Gastrocnemius medialis (tissue), 4 donors: ENCODE data around the gene SAMMSON. TPM values are rescaled to one million over a fixed set of nuclear protein-coding genes. Genes with fewer than 3 reads are reported as not detected.

Experiments
- ATAC-seq, 2 donors: fragments of 150-250 bp; one replicate each; pipeline ENCODE4 v1.9.1; 2016
- DNase-seq, 2 donors: peaks; one replicate each; pipeline ENCODE4 v3.0.0-alpha.2; 2019
- H3K27ac ChIP-seq, 4 donors: fragments of 200-600 bp; sonication (generic); 1 replicate in 1 of 4; 2 replicates in 3 of 4; pipeline ENCODE4 v1.5.1; 2016 to 2018; ENCODE audit warnings: mild to moderate bottlenecking in 2 of 4, moderate library complexity in 1 of 4
- H3K27me3 ChIP-seq, 3 donors: fragments of 200-600 bp; sonication (generic) in 2 of 3; 1 replicate in 1 of 3; 2 replicates in 2 of 3; pipeline versions ENCODE4 v1.5.1 to v1.6.0; 2016 to 2019; ENCODE audit warnings: mild to moderate bottlenecking in 1 of 3, moderate library complexity in 1 of 3
- H3K36me3 ChIP-seq, 2 donors: fragments of 200-600 bp; sonication (generic) in 1 of 2; one replicate each; pipeline ENCODE4 v1.5.1; 2017 to 2018
- H3K4me1 ChIP-seq, 2 donors: fragments of 200-600 bp; sonication (generic) in 1 of 2; one replicate each; pipeline ENCODE4 v1.5.1; 2016 to 2017; ENCODE audit warnings: mild to moderate bottlenecking in 2 of 2
- H3K4me3 ChIP-seq, 4 donors: fragments of 200-600 bp; sonication (generic) in 3 of 4; 1 replicate in 1 of 4; 2 replicates in 3 of 4; pipeline ENCODE4 v1.5.1; 2016 to 2019; ENCODE audit warnings: mild to moderate bottlenecking in 2 of 4
- H3K9me3 ChIP-seq, 3 donors: fragments of 200-600 bp; sonication (generic) in 2 of 3; 1 replicate in 1 of 3; 2 replicates in 2 of 3; pipeline ENCODE4 v1.5.1; 2016 to 2019
- POLR2A ChIP-seq, 2 donors: fragments of 450-650 bp; IDR thresholded peaks; one replicate each; pipeline ENCODE4 v1.6.1; 2017; ENCODE audit warnings: antibody characterized with exemption in 2 of 2, mild to moderate bottlenecking in 2 of 2, moderate library complexity in 2 of 2
- in situ Hi-C, 4 donors: fragments of 200-750 bp; cut with MboI; loops; one replicate each; pipeline versions ENCODE4 v1.15.0 to v1.8.0; 2017; ENCODE audit warnings: low sequenced_read_pairs in 4 of 4
- intact Hi-C: fragments of 100-400 bp; cut with DNase I; formaldehyde crosslinking; loops from one replicate; pipeline ENCODE4 v1.15.1; 2023; ENCODE audit warnings: low total_unique reads
- total RNA-seq, 4 donors: library from RNA; depleted of rRNA; stranded (reverse); fragments of >200 nt; gene quantifications; one replicate each; pipeline versions ENCODE4 v1.1.0 to v1.2.3, GENCODE V29; 2016
- TF ChIP-seq, protein P1 (sequence below), 5 experiments: fragments of 450-650 bp in 3 of 5; fragments of 200-600 bp in 2 of 5; sonication (generic) in 2 of 5; IDR thresholded peaks in 4 of 5; conservative IDR thresholded peaks in 1 of 5; 1 replicate in 4 of 5; 2 replicates in 1 of 5; pipeline ENCODE4 v1.5.1; 2016 to 2019; ENCODE audit warnings: antibody characterized with exemption in 5 of 5, mild to moderate bottlenecking in 3 of 5, moderate library complexity in 3 of 5

SAMMSON gene
- total RNA-seq, 4 donors from 2014 or later, result not detected

GRCh38 chr3:70064194-70064779 is 64.8 kb downstream of the SAMMSON start:
- Histone ChIP-seq H3K36me3 (no peaks in the 10 kb centered on the region), H3K4me3 (no peak overlapping the region), H3K4me1 (no peaks in the 10 kb centered on the region), H3K9me3 (no peaks in the 10 kb centered on the region), H3K27ac (no peak overlapping the region), H3K27me3 (peaks cover 0 to 3% (median 0%) of the 10 kb centered on the region in 3 donors)
- in situ Hi-C loops, result loop anchor here in 3 of 4 donors (25.0 kb wide), 1 partner anchor 1598 kb away; no protein-coding TSS in a partner anchor
- intact Hi-C loops, result loop anchor here (2.0 kb wide), 1 partner anchor 1589 kb away; no protein-coding TSS in a partner anchor
- TF ChIP-seq, protein P1, sequence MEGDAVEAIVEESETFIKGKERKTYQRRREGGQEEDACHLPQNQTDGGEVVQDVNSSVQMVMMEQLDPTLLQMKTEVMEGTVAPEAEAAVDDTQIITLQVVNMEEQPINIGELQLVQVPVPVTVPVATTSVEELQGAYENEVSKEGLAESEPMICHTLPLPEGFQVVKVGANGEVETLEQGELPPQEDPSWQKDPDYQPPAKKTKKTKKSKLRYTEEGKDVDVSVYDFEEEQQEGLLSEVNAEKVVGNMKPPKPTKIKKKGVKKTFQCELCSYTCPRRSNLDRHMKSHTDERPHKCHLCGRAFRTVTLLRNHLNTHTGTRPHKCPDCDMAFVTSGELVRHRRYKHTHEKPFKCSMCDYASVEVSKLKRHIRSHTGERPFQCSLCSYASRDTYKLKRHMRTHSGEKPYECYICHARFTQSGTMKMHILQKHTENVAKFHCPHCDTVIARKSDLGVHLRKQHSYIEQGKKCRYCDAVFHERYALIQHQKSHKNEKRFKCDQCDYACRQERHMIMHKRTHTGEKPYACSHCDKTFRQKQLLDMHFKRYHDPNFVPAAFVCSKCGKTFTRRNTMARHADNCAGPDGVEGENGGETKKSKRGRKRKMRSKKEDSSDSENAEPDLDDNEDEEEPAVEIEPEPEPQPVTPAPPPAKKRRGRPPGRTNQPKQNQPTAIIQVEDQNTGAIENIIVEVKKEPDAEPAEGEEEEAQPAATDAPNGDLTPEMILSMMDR (IDR thresholded peaks at IDR 0.05 in 4 of 5, conservative IDR thresholded peaks at IDR 0.05 in 1 of 5), result peak in 3 of 5 experiments; percentile 27 to 54 (median 47)
- no peak for TF ChIP-seq POLR2A (IDR thresholded peaks at IDR 0.05)
- no peak for ATAC-seq
- DNase-seq, result no peak

- in situ Hi-C loops, result loop anchor here in 3 of 4 donors (25.0 kb wide), 1 partner anchor 1597 kb away; no protein-coding TSS in a partner anchor
- H3K4me3 ChIP-seq, result no peak overlapping the region
- no peak for ATAC-seq
- no peaks in the 10 kb centered on the region for H3K36me3 ChIP-seq
- peaks cover 0 to 3% (median 2%) of the 10 kb centered on the region in 3 donors for H3K27me3 ChIP-seq
- intact Hi-C loops, result loop anchor here (2.0 kb wide), 1 partner anchor 1587 kb away; no protein-coding TSS in a partner anchor
- DNase-seq, result no peak
- H3K9me3 ChIP-seq, result no peaks in the 10 kb centered on the region
- H3K4me1 ChIP-seq, result no peaks in the 10 kb centered on the region
- H3K27ac ChIP-seq, result no peak overlapping the region
- TF ChIP-seq, protein P1 (IDR thresholded peaks at IDR 0.05 in 4 of 5, conservative IDR thresholded peaks at IDR 0.05 in 1 of 5), result no peak
- TF ChIP-seq POLR2A (IDR thresholded peaks at IDR 0.05), result no peak
Measured at GRCh38 chr3:70065696-70066253, 66.2 kb downstream of the SAMMSON start.

DNA sequence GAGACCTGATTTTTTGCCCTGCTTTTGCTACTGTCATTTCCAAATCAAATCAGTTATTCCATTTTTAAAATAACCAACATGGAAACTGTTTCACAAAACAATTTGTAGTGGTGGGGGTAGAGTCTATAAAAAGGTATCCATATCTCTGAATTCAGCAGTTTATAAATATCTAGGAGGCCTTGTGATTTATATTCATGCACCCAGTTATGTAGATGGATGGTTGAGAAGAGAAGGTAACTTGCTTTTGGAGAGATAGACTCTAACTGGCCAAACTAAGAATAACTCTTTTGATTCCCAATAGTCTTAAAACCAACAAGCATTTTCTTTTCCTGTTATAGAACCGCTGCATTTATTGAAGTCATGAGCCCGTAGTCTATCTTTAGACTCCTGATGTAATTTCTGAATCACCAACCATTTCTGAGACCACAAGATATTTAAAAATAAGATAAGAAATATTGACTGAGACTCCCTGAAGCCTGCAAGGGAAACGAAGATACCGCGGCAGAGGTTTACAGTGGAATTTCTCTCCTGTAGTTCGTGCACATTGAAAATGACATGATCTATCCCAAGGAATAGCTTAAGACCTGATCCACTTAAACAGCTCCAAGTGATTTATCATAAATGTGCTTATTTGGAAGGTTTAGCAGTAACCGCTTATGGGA is 68.5 kb downstream of the SAMMSON start:
- Histone ChIP-seq H3K9me3 (no peaks in the 10 kb centered on the region), H3K27me3 (peaks cover 0 to 20% (median 2%) of the 10 kb centered on the region in 3 donors), H3K27ac (no peak overlapping the region), H3K4me3 (no peak overlapping the region), H3K36me3 (no peaks in the 10 kb centered on the region), H3K4me1 (no peaks in the 10 kb centered on the region)
- no peak for TF ChIP-seq POLR2A (IDR thresholded peaks at IDR 0.05)
- TF ChIP-seq, protein P1 (IDR thresholded peaks at IDR 0.05 in 4 of 5, conservative IDR thresholded peaks at IDR 0.05 in 1 of 5), result no peak
- intact Hi-C loops, result no loop called here
- in situ Hi-C loops, result loop anchor here in 3 of 4 donors (25.0 kb wide), 1 partner anchor 1594 kb away; no protein-coding TSS in a partner anchor
- ATAC-seq (no peak), DNase-seq (no peak)

GRCh38 chr3:70069557-70069956 is 70.0 kb downstream of the SAMMSON start:
- Histone ChIP-seq H3K36me3 (no peaks in the 10 kb centered on the region), H3K4me1 (no peaks in the 10 kb centered on the region), H3K27me3 (peaks cover 0 to 23% (median 2%) of the 10 kb centered on the region in 3 donors), H3K4me3 (no peak overlapping the region), H3K9me3 (no peaks in the 10 kb centered on the region), H3K27ac (no peak overlapping the region)
- ATAC-seq (no peak), DNase-seq (no peak)
- in situ Hi-C loops (loop anchor here in 3 of 4 donors (25.0 kb wide), 1 partner anchor 1593 kb away; no protein-coding TSS in a partner anchor), intact Hi-C loops (no loop called here)
- no peak for TF ChIP-seq POLR2A (IDR thresholded peaks at IDR 0.05)
- TF ChIP-seq, protein P1 (IDR thresholded peaks at IDR 0.05 in 4 of 5, conservative IDR thresholded peaks at IDR 0.05 in 1 of 5), result no peak
